ENCODE results near the gene CARD10. TPM values are rescaled to one million over a fixed set of nuclear protein-coding genes. Genes with fewer than 3 reads are reported as not detected.
A peak's percentile ranks its signal among the peaks of the same experiment; 100 is the strongest.

CARD10 gene
- total RNA-seq, 1 experiment from 2014 or later, result 26.5 TPM

GRCh38 chr22:37497062-37497599 is 22.1 kb downstream of the CARD10 start:
- intact Hi-C loops (cut with micrococcal nuclease; ENCODE audit: unreplicated experiment), result no loop called here
- TF ChIP-seq, protein P1, sequence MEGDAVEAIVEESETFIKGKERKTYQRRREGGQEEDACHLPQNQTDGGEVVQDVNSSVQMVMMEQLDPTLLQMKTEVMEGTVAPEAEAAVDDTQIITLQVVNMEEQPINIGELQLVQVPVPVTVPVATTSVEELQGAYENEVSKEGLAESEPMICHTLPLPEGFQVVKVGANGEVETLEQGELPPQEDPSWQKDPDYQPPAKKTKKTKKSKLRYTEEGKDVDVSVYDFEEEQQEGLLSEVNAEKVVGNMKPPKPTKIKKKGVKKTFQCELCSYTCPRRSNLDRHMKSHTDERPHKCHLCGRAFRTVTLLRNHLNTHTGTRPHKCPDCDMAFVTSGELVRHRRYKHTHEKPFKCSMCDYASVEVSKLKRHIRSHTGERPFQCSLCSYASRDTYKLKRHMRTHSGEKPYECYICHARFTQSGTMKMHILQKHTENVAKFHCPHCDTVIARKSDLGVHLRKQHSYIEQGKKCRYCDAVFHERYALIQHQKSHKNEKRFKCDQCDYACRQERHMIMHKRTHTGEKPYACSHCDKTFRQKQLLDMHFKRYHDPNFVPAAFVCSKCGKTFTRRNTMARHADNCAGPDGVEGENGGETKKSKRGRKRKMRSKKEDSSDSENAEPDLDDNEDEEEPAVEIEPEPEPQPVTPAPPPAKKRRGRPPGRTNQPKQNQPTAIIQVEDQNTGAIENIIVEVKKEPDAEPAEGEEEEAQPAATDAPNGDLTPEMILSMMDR (IDR thresholded peaks at IDR 0.05; ENCODE audit: insufficient read depth in 1 of 2, low read depth in 1 of 2, low read length in 1 of 2, severe bottlenecking in 1 of 2, unreplicated experiment in 1 of 2), result no peak
- ChIA-PET POLR2A (no interaction called here), CTCF (interaction anchor here (0.8 to 2.3 kb wide), 3 partner anchors 16 to 70 kb away, joined by 3 to 12 read pairs (median 3); no protein-coding TSS in a partner anchor)
- peaks cover 22% of the 10 kb centered on the region for H3K4me1 ChIP-seq
- Mint-ChIP-seq H3K9me3 (ENCODE audit: unreplicated experiment) (no peaks in the 10 kb centered on the region), H3K27ac (ENCODE audit: unreplicated experiment) (peak overlapping the region; percentile 45), H3K4me1 (ENCODE audit: low read depth, unreplicated experiment) (peaks cover 22% of the 10 kb centered on the region), H3K27me3 (ENCODE audit: insufficient read depth, unreplicated experiment) (no peaks in the 10 kb centered on the region), H3K36me3 (ENCODE audit: insufficient read depth, unreplicated experiment) (peaks cover 31% of the 10 kb centered on the region), H3K4me3 (ENCODE audit: unreplicated experiment) (no peak overlapping the region)
- no peaks in the 10 kb centered on the region for H3K27me3 ChIP-seq (replicated peaks; ENCODE audit: control insufficient read depth, insufficient read depth, low read length)
- DNase-seq, result no peak
- no peaks in the 10 kb centered on the region for H3K9me3 ChIP-seq
- BruUV-seq (replicated peaks), result no TSS peak
- H3K4me3 ChIP-seq (ENCODE audit: low read depth, low read length), result no peak overlapping the region
- H3K36me3 ChIP-seq (ENCODE audit: control insufficient read depth, insufficient read depth, low read length), result peaks cover 5% of the 10 kb centered on the region

- Mint-ChIP-seq H3K4me3 (ENCODE audit: unreplicated experiment) (no peak overlapping the region), H3K27me3 (ENCODE audit: insufficient read depth, unreplicated experiment) (no peaks in the 10 kb centered on the region), H3K4me1 (ENCODE audit: low read depth, unreplicated experiment) (peaks cover 18% of the 10 kb centered on the region), H3K36me3 (ENCODE audit: insufficient read depth, unreplicated experiment) (peaks cover 27% of the 10 kb centered on the region), H3K27ac (ENCODE audit: unreplicated experiment) (peak overlapping the region; percentile 45), H3K9me3 (ENCODE audit: unreplicated experiment) (no peaks in the 10 kb centered on the region)
- no peaks in the 10 kb centered on the region for H3K27me3 ChIP-seq (replicated peaks; ENCODE audit: control insufficient read depth, insufficient read depth, low read length)
- no peak overlapping the region for H3K4me3 ChIP-seq (ENCODE audit: low read depth, low read length)
- no peak for DNase-seq
- intact Hi-C loops (cut with micrococcal nuclease; ENCODE audit: unreplicated experiment), result no loop called here
- TF ChIP-seq, protein P1 (IDR thresholded peaks at IDR 0.05; ENCODE audit: insufficient read depth in 1 of 2, low read depth in 1 of 2, low read length in 1 of 2, severe bottlenecking in 1 of 2, unreplicated experiment in 1 of 2), result no peak
- peaks cover 18% of the 10 kb centered on the region for H3K4me1 ChIP-seq
- H3K9me3 ChIP-seq, result no peaks in the 10 kb centered on the region
- CTCF ChIA-PET, result interaction anchor here (0.9 kb wide), 1 partner anchor 71 kb away, joined by 3 read pairs; no protein-coding TSS in a partner anchor
- H3K36me3 ChIP-seq (ENCODE audit: control insufficient read depth, insufficient read depth, low read length), result peaks cover 5% of the 10 kb centered on the region
- BruUV-seq (replicated peaks), result no TSS peak
- POLR2A ChIA-PET, result no interaction called here
Observed at GRCh38 chr22:37496651-37497050, 22.6 kb downstream of the CARD10 start.

DNA sequence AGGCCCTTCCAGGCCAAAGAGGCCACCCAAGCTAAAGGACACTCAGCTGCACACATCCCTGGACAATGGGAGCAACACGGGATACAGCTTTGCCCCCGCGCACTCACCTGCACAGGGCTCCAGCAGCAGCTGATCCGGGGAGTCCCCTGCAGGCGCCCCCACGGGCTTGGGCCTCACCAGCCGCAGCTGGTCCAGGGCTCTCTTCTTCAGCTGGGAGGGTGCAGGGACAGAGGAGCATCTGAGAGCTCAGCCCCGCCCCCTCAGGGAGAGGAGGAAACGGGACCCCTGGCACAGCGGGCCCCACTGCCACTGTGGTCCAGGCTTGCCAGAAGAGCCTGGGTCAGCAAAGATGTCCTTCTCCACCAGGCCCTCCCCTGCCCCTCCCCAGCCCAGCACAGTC is 25.2 kb downstream of the CARD10 start:
- BruUV-seq (replicated peaks), result no TSS peak
- H3K27me3 Mint-ChIP-seq (ENCODE audit: insufficient read depth, unreplicated experiment), result no peaks in the 10 kb centered on the region
- POLR2A ChIA-PET, result no interaction called here
- Histone ChIP-seq H3K36me3 (ENCODE audit: control insufficient read depth, insufficient read depth, low read length) (peaks cover 5% of the 10 kb centered on the region), H3K4me1 (no peaks in the 10 kb centered on the region), H3K27me3 (replicated peaks; ENCODE audit: control insufficient read depth, insufficient read depth, low read length) (no peaks in the 10 kb centered on the region), H3K9me3 (no peaks in the 10 kb centered on the region), H3K4me3 (ENCODE audit: low read depth, low read length) (no peak overlapping the region)
- no peaks in the 10 kb centered on the region for H3K4me1 Mint-ChIP-seq (ENCODE audit: low read depth, unreplicated experiment)
- peaks cover 29% of the 10 kb centered on the region for H3K36me3 Mint-ChIP-seq (ENCODE audit: insufficient read depth, unreplicated experiment)
- CTCF ChIA-PET, result interaction anchor here (1.3 kb wide), 1 partner anchor 19 kb away, joined by 3 read pairs; no protein-coding TSS in a partner anchor
- H3K9me3 Mint-ChIP-seq (ENCODE audit: unreplicated experiment), result no peaks in the 10 kb centered on the region
- intact Hi-C loops (cut with micrococcal nuclease; ENCODE audit: unreplicated experiment), result no loop called here
- no peak for DNase-seq
- TF ChIP-seq, protein P1 (IDR thresholded peaks at IDR 0.05; ENCODE audit: insufficient read depth in 1 of 2, low read depth in 1 of 2, low read length in 1 of 2, severe bottlenecking in 1 of 2, unreplicated experiment in 1 of 2), result no peak
- H3K27ac Mint-ChIP-seq (ENCODE audit: unreplicated experiment), result no peak overlapping the region
- no peak overlapping the region for H3K4me3 Mint-ChIP-seq (ENCODE audit: unreplicated experiment)
